ENCODE measurements around the gene EIF4A3.

The EIF4A3 gene

GRCh38 chr17:80087346-80088265, 59.3 kb downstream of the EIF4A3 start:
- H3K9ac ChIP-seq (ENCODE audit: low read length) = no peak overlapping the region
- H3K4me3 ChIP-seq (ENCODE audit: low read length) = no peak overlapping the region
- no peaks in the 10 kb centered on the region for H3K9me3 ChIP-seq (ENCODE audit: control insufficient read depth, low read length)
- H3K4me1 ChIP-seq (ENCODE audit: control insufficient read depth, insufficient read depth, low read length) = peaks cover 4% of the 10 kb centered on the region
- H3K36me3 ChIP-seq (ENCODE audit: control insufficient read depth, insufficient read depth, low read length) = no peaks in the 10 kb centered on the region
- peaks cover 4% of the 10 kb centered on the region for H3K27me3 ChIP-seq (ENCODE audit: control insufficient read depth, insufficient read depth, low read length)

- H3K9me3 ChIP-seq (ENCODE audit: control insufficient read depth, low read length) = no peaks in the 10 kb centered on the region
- H3K9ac ChIP-seq (ENCODE audit: low read length) = no peak overlapping the region
- H3K4me1 ChIP-seq (ENCODE audit: control insufficient read depth, insufficient read depth, low read length) = peaks cover 7% of the 10 kb centered on the region
- H3K4me3 ChIP-seq (ENCODE audit: low read length) = no peak overlapping the region
- H3K27me3 ChIP-seq (ENCODE audit: control insufficient read depth, insufficient read depth, low read length) = peaks cover 4% of the 10 kb centered on the region
- no peaks in the 10 kb centered on the region for H3K36me3 ChIP-seq (ENCODE audit: control insufficient read depth, insufficient read depth, low read length)
Measured at GRCh38 chr17:80086616-80087015, 60.3 kb downstream of the EIF4A3 start.

- H3K9me3 ChIP-seq (ENCODE audit: control insufficient read depth, low read length) = no peaks in the 10 kb centered on the region
- H3K4me3 ChIP-seq (ENCODE audit: low read length) = no peak overlapping the region
- no peaks in the 10 kb centered on the region for H3K36me3 ChIP-seq (ENCODE audit: control insufficient read depth, insufficient read depth, low read length)
- peaks cover 7% of the 10 kb centered on the region for H3K4me1 ChIP-seq (ENCODE audit: control insufficient read depth, insufficient read depth, low read length)
- peaks cover 4% of the 10 kb centered on the region for H3K27me3 ChIP-seq (ENCODE audit: control insufficient read depth, insufficient read depth, low read length)
- H3K9ac ChIP-seq (ENCODE audit: low read length) = no peak overlapping the region
Measured at GRCh38 chr17:80086081-80086480, 60.8 kb downstream of the EIF4A3 start.

GRCh38 chr17:80084773-80085172, 62.2 kb downstream of the EIF4A3 start:
- Histone ChIP-seq H3K9me3 (ENCODE audit: control insufficient read depth, low read length) (no peaks in the 10 kb centered on the region), H3K36me3 (ENCODE audit: control insufficient read depth, insufficient read depth, low read length) (no peaks in the 10 kb centered on the region), H3K9ac (ENCODE audit: low read length) (no peak overlapping the region), H3K27me3 (ENCODE audit: control insufficient read depth, insufficient read depth, low read length) (peaks cover 4% of the 10 kb centered on the region), H3K4me3 (ENCODE audit: low read length) (no peak overlapping the region), H3K4me1 (ENCODE audit: control insufficient read depth, insufficient read depth, low read length) (peaks cover 7% of the 10 kb centered on the region)
